K562 (cell line): ENCODE data around the gene PRKCE.

ENCODE experiments used
- ELF4 ChIP-seq: fragments of 450-650 bp; formaldehyde crosslinking; IDR thresholded peaks from 2 replicates; pipeline ENCODE4 v1.4.0; 2022; ENCODE audit warnings: missing genetic modification characterization
- EZH2 ChIP-seq: IDR thresholded peaks from 2 replicates; pipeline ENCODE4 v1.6.1; 2012; ENCODE audit warnings: low read depth, mild to moderate bottlenecking, inconsistent platforms, low read length, borderline replicate concordance
- FOXP4 ChIP-seq: sonication (generic); formaldehyde crosslinking; IDR thresholded peaks from 2 replicates; pipeline ENCODE4 v1.8.0; 2022; ENCODE audit warnings: mild to moderate bottlenecking, missing genetic modification reagents, borderline replicate concordance
- HCFC1 ChIP-seq: IDR thresholded peaks from 2 replicates; pipeline ENCODE4 v1.6.1; 2012; ENCODE audit warnings: low read depth, low read length, improper control_type of control experiment
- POLR2A ChIP-seq: fragments of 450-650 bp; conservative IDR thresholded peaks from 2 replicates; pipeline ENCODE4 v1.6.1; 2016
- PRMT5 ChIP-seq: sonication (generic); formaldehyde crosslinking; IDR thresholded peaks from 2 replicates; pipeline ENCODE4 v1.5.0; 2020; ENCODE audit warnings: missing genetic modification reagents
- TCF7 ChIP-seq: sonication (generic); IDR thresholded peaks from 2 replicates; pipeline ENCODE4 v1.6.1; 2016; ENCODE audit warnings: antibody characterized with exemption, borderline replicate concordance
- TCF7L2 ChIP-seq: fragments of 150-350 bp; IDR thresholded peaks from 2 replicates; pipeline ENCODE4 v1.6.1; 2016; ENCODE audit warnings: low read depth, mild to moderate bottlenecking, low read length, moderate library complexity
- TF ChIP-seq, protein P1 (sequence below): IDR thresholded peaks from 3 replicates; pipeline ENCODE4 v1.6.1; 2011; ENCODE audit warnings: borderline replicate concordance, mild to moderate bottlenecking, moderate library complexity; ENCODE audit not compliant: insufficient read length; ENCODE audit errors: extremely low read depth
- TF ChIP-seq, protein P2 (sequence below), 3 experiments: IDR thresholded peaks in 2 of 3; conservative IDR thresholded peaks in 1 of 3; 2 replicates each; pipeline ENCODE4 v1.5.1; 2011 to 2012; ENCODE audit warnings: low read length in 3 of 3, mild to moderate bottlenecking in 3 of 3, control low read depth in 2 of 3, improper control_type of control experiment in 1 of 3, inconsistent platforms in 1 of 3, low read depth in 1 of 3, mixed read lengths in 1 of 3, moderate library complexity in 1 of 3; ENCODE audit not compliant: insufficient read depth in 2 of 3
- TF ChIP-seq, protein P3 (sequence below), 2 experiments: fragments of 450-650 bp; IDR thresholded peaks; 2 replicates each; pipeline ENCODE4 v1.6.1; 2016
- TF ChIP-seq, protein P4 (sequence below): sonication (generic); formaldehyde crosslinking; IDR thresholded peaks from 2 replicates; pipeline ENCODE4 v1.8.1; 2022; ENCODE audit warnings: missing genetic modification reagents

DNA sequence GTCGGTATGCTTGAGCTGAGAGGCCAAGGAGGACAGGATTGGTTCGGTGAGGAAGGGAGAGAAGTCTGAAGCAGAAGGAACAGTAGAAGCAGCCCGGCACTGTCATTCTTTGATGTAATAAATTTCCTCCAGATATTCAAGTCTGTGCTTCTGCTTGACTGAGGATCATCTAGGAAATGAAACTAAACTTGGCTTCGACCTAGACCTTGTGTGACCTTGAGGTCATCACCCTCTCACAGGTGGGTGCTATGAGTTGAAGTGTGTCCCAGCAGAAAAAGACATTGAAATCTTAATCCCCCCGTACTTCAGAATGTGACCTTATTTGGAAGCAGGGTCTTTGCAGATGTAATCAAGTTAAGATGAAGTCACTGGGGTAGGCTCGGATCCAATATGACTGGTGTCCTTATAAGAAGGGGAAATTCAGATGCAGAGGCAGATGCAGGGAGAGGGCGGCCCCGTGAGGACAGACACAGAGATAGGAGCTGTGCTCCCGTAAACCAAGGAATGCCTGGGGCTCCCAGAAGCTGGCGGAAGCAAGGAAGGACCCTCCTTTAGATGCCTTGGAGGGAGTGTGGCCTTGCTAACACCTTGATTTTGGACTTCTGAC is 49.0 kb downstream of the PRKCE start:
- TF ChIP-seq FOXP4 (CRISPR knock-in tag): no peak
- no peak for TF ChIP-seq HCFC1
- no peak for TF ChIP-seq EZH2
- TF ChIP-seq PRMT5 (CRISPR knock-in tag): no peak
- TF ChIP-seq, protein P1, sequence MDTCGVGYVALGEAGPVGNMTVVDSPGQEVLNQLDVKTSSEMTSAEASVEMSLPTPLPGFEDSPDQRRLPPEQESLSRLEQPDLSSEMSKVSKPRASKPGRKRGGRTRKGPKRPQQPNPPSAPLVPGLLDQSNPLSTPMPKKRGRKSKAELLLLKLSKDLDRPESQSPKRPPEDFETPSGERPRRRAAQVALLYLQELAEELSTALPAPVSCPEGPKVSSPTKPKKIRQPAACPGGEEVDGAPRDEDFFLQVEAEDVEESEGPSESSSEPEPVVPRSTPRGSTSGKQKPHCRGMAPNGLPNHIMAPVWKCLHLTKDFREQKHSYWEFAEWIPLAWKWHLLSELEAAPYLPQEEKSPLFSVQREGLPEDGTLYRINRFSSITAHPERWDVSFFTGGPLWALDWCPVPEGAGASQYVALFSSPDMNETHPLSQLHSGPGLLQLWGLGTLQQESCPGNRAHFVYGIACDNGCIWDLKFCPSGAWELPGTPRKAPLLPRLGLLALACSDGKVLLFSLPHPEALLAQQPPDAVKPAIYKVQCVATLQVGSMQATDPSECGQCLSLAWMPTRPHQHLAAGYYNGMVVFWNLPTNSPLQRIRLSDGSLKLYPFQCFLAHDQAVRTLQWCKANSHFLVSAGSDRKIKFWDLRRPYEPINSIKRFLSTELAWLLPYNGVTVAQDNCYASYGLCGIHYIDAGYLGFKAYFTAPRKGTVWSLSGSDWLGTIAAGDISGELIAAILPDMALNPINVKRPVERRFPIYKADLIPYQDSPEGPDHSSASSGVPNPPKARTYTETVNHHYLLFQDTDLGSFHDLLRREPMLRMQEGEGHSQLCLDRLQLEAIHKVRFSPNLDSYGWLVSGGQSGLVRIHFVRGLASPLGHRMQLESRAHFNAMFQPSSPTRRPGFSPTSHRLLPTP: no peak
- TF ChIP-seq TCF7: no peak
- TF ChIP-seq TCF7L2: no peak
- no peak for TF ChIP-seq ELF4 (CRISPR knock-in tag)
- TF ChIP-seq, protein P2, sequence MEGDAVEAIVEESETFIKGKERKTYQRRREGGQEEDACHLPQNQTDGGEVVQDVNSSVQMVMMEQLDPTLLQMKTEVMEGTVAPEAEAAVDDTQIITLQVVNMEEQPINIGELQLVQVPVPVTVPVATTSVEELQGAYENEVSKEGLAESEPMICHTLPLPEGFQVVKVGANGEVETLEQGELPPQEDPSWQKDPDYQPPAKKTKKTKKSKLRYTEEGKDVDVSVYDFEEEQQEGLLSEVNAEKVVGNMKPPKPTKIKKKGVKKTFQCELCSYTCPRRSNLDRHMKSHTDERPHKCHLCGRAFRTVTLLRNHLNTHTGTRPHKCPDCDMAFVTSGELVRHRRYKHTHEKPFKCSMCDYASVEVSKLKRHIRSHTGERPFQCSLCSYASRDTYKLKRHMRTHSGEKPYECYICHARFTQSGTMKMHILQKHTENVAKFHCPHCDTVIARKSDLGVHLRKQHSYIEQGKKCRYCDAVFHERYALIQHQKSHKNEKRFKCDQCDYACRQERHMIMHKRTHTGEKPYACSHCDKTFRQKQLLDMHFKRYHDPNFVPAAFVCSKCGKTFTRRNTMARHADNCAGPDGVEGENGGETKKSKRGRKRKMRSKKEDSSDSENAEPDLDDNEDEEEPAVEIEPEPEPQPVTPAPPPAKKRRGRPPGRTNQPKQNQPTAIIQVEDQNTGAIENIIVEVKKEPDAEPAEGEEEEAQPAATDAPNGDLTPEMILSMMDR (IDR thresholded peaks at IDR 0.05 in 2 of 3, conservative IDR thresholded peaks at IDR 0.05 in 1 of 3; ENCODE audit: insufficient read depth in 2 of 3, low read depth in 1 of 3, low read length in 3 of 3): peak in 2 of 3 experiments; percentile 25 to 37; a peak in 2 of 6 replicates
- no peak for TF ChIP-seq POLR2A
- TF ChIP-seq, protein P3, sequence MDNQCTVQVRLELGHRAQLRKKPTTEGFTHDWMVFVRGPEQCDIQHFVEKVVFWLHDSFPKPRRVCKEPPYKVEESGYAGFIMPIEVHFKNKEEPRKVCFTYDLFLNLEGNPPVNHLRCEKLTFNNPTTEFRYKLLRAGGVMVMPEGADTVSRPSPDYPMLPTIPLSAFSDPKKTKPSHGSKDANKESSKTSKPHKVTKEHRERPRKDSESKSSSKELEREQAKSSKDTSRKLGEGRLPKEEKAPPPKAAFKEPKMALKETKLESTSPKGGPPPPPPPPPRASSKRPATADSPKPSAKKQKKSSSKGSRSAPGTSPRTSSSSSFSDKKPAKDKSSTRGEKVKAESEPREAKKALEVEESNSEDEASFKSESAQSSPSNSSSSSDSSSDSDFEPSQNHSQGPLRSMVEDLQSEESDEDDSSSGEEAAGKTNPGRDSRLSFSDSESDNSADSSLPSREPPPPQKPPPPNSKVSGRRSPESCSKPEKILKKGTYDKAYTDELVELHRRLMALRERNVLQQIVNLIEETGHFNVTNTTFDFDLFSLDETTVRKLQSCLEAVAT (IDR thresholded peaks at IDR 0.05): no peak
- TF ChIP-seq, protein P4, sequence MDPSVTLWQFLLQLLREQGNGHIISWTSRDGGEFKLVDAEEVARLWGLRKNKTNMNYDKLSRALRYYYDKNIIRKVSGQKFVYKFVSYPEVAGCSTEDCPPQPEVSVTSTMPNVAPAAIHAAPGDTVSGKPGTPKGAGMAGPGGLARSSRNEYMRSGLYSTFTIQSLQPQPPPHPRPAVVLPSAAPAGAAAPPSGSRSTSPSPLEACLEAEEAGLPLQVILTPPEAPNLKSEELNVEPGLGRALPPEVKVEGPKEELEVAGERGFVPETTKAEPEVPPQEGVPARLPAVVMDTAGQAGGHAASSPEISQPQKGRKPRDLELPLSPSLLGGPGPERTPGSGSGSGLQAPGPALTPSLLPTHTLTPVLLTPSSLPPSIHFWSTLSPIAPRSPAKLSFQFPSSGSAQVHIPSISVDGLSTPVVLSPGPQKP (CRISPR knock-in tag): no peak
